ENCODE results near the gene ABL1.

DNA sequence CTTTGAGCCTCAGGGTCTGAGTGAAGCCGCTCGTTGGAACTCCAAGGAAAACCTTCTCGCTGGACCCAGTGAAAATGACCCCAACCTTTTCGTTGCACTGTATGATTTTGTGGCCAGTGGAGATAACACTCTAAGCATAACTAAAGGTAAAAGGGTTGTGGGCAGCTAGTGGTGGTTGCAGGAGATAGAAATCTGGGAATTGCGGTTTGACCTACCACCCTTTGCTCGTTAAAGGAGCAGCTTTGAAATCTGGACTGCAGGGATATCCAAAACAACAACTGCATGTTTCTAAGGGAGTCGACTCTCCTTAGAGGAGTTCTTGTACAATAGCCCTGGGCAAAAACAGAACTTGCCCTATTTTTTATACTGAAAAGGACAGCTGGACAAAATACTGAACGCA is 19.0 kb downstream of the ABL1 start:
- TF ChIP-seq GATA3 (IDR thresholded peaks at IDR 0.05; ENCODE audit: low read depth, low read length) (no peak), GATA2 (IDR thresholded peaks at IDR 0.05; ENCODE audit: low read depth, low read length) (no peak)
